ENCODE results near the gene B4GALT2. TPM values are rescaled to one million over a fixed set of nuclear protein-coding genes. Genes with fewer than 3 reads are reported as not detected.

Gene B4GALT2
- total RNA-seq, 1 donor from 2014 or later: 56.6 TPM

- Histone ChIP-seq H3K9me3 (ENCODE audit: insufficient read depth, low read depth, low read length) (no peaks in the 10 kb centered on the region), H3K4me2 (ENCODE audit: low read length) (no peak overlapping the region), H3K4me1 (ENCODE audit: insufficient read depth, low read length) (no peaks in the 10 kb centered on the region), H3K27ac (ENCODE audit: low read depth, low read length) (no peak overlapping the region), H3K4me3 (ENCODE audit: insufficient read depth, low read depth, low read length) (no peak overlapping the region), H2AFZ (ENCODE audit: low read depth, low read length) (no peak overlapping the region), H3K9ac (ENCODE audit: low read length) (no peak overlapping the region), H3K27me3 (ENCODE audit: insufficient read depth, low read length) (no peaks in the 10 kb centered on the region), H3K36me3 (ENCODE audit: insufficient read depth, low read length) (no peaks in the 10 kb centered on the region), H3K79me2 (ENCODE audit: insufficient read depth, low read length) (no peaks in the 10 kb centered on the region), H4K20me1 (ENCODE audit: insufficient read depth, low read length) (no peaks in the 10 kb centered on the region)
- Mint-ChIP-seq H3K36me3 (ENCODE audit: low read depth, unreplicated experiment) (peaks cover 25% of the 10 kb centered on the region), H3K27me3 (ENCODE audit: low read depth, unreplicated experiment) (peaks cover 5% of the 10 kb centered on the region), H3K4me3 (ENCODE audit: unreplicated experiment) (no peak overlapping the region), H3K4me1 (ENCODE audit: low read depth, unreplicated experiment) (no peaks in the 10 kb centered on the region), H3K9me3 (ENCODE audit: unreplicated experiment) (no peaks in the 10 kb centered on the region), H3K27ac (ENCODE audit: unreplicated experiment) (no peak overlapping the region)
- FAIRE-seq: no peak
- no peak for DNase-seq (ENCODE audit: low read depth)
- TF ChIP-seq CTCF (IDR thresholded peaks at IDR 0.05; ENCODE audit: insufficient read depth, low read depth, low read length) (no peak), EZH2 (IDR thresholded peaks at IDR 0.05; ENCODE audit: insufficient read depth, low read length) (no peak)
Observed at GRCh38 chr1:44002165-44002564, 23.2 kb downstream of the B4GALT2 start.

- H3K36me3 Mint-ChIP-seq (ENCODE audit: low read depth, unreplicated experiment): peaks cover 29% of the 10 kb centered on the region
- H4K20me1 ChIP-seq (ENCODE audit: insufficient read depth, low read length): no peaks in the 10 kb centered on the region
- no peaks in the 10 kb centered on the region for H3K9me3 Mint-ChIP-seq (ENCODE audit: unreplicated experiment)
- DNase-seq (ENCODE audit: low read depth): no peak
- no peak overlapping the region for H3K27ac ChIP-seq (ENCODE audit: low read depth, low read length)
- H3K9me3 ChIP-seq (ENCODE audit: insufficient read depth, low read depth, low read length): no peaks in the 10 kb centered on the region
- H3K4me1 ChIP-seq (ENCODE audit: insufficient read depth, low read length): no peaks in the 10 kb centered on the region
- H3K79me2 ChIP-seq (ENCODE audit: insufficient read depth, low read length): no peaks in the 10 kb centered on the region
- H3K4me3 Mint-ChIP-seq (ENCODE audit: unreplicated experiment): no peak overlapping the region
- no peak overlapping the region for H3K4me2 ChIP-seq (ENCODE audit: low read length)
- H3K36me3 ChIP-seq (ENCODE audit: insufficient read depth, low read length): no peaks in the 10 kb centered on the region
- no peak for FAIRE-seq
- no peak overlapping the region for H3K4me3 ChIP-seq (ENCODE audit: insufficient read depth, low read depth, low read length)
- H3K27me3 ChIP-seq (ENCODE audit: insufficient read depth, low read length): no peaks in the 10 kb centered on the region
- H2AFZ ChIP-seq (ENCODE audit: low read depth, low read length): no peak overlapping the region
- H3K4me1 Mint-ChIP-seq (ENCODE audit: low read depth, unreplicated experiment): no peaks in the 10 kb centered on the region
- H3K27me3 Mint-ChIP-seq (ENCODE audit: low read depth, unreplicated experiment): peaks cover 5% of the 10 kb centered on the region
- no peak overlapping the region for H3K9ac ChIP-seq (ENCODE audit: low read length)
- TF ChIP-seq CTCF (IDR thresholded peaks at IDR 0.05; ENCODE audit: insufficient read depth, low read depth, low read length): no peak
- no peak for TF ChIP-seq EZH2 (IDR thresholded peaks at IDR 0.05; ENCODE audit: insufficient read depth, low read length)
- no peak overlapping the region for H3K27ac Mint-ChIP-seq (ENCODE audit: unreplicated experiment)
Observed at GRCh38 chr1:44002606-44003157, 23.7 kb downstream of the B4GALT2 start.

GRCh38 chr1:44008259-44008658 lies 29.2 kb downstream of the B4GALT2 start:
- no peak overlapping the region for H3K4me2 ChIP-seq (ENCODE audit: low read length)
- TF ChIP-seq EZH2 (IDR thresholded peaks at IDR 0.05; ENCODE audit: insufficient read depth, low read length) (no peak), CTCF (IDR thresholded peaks at IDR 0.05; ENCODE audit: insufficient read depth, low read depth, low read length) (no peak)
- no peaks in the 10 kb centered on the region for H3K4me1 ChIP-seq (ENCODE audit: insufficient read depth, low read length)
- Mint-ChIP-seq H3K36me3 (ENCODE audit: low read depth, unreplicated experiment) (peaks cover 12% of the 10 kb centered on the region), H3K27me3 (ENCODE audit: low read depth, unreplicated experiment) (peaks cover 5% of the 10 kb centered on the region), H3K9me3 (ENCODE audit: unreplicated experiment) (no peaks in the 10 kb centered on the region), H3K4me3 (ENCODE audit: unreplicated experiment) (no peak overlapping the region), H3K27ac (ENCODE audit: unreplicated experiment) (peak overlapping the region; percentile 69), H3K4me1 (ENCODE audit: low read depth, unreplicated experiment) (no peaks in the 10 kb centered on the region)
- DNase-seq (ENCODE audit: low read depth): no peak
- no peak overlapping the region for H3K9ac ChIP-seq (ENCODE audit: low read length)
- H3K27me3 ChIP-seq (ENCODE audit: insufficient read depth, low read length): no peaks in the 10 kb centered on the region
- no peaks in the 10 kb centered on the region for H3K9me3 ChIP-seq (ENCODE audit: insufficient read depth, low read depth, low read length)
- no peaks in the 10 kb centered on the region for H3K79me2 ChIP-seq (ENCODE audit: insufficient read depth, low read length)
- no peak overlapping the region for H3K27ac ChIP-seq (ENCODE audit: low read depth, low read length)
- no peak overlapping the region for H2AFZ ChIP-seq (ENCODE audit: low read depth, low read length)
- no peaks in the 10 kb centered on the region for H4K20me1 ChIP-seq (ENCODE audit: insufficient read depth, low read length)
- H3K4me3 ChIP-seq (ENCODE audit: insufficient read depth, low read depth, low read length): no peak overlapping the region
- no peaks in the 10 kb centered on the region for H3K36me3 ChIP-seq (ENCODE audit: insufficient read depth, low read length)
- no peak for FAIRE-seq
